Measurements from ENCODE around the gene SEL1L.

GRCh38 chr14:81440041-81440440, 93.6 kb downstream of the SEL1L start:
- no peak for TF ChIP-seq POLR2A (IDR thresholded peaks at IDR 0.05)
- TF ChIP-seq, protein P1, sequence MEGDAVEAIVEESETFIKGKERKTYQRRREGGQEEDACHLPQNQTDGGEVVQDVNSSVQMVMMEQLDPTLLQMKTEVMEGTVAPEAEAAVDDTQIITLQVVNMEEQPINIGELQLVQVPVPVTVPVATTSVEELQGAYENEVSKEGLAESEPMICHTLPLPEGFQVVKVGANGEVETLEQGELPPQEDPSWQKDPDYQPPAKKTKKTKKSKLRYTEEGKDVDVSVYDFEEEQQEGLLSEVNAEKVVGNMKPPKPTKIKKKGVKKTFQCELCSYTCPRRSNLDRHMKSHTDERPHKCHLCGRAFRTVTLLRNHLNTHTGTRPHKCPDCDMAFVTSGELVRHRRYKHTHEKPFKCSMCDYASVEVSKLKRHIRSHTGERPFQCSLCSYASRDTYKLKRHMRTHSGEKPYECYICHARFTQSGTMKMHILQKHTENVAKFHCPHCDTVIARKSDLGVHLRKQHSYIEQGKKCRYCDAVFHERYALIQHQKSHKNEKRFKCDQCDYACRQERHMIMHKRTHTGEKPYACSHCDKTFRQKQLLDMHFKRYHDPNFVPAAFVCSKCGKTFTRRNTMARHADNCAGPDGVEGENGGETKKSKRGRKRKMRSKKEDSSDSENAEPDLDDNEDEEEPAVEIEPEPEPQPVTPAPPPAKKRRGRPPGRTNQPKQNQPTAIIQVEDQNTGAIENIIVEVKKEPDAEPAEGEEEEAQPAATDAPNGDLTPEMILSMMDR (IDR thresholded peaks at IDR 0.05), result no peak
